Panc1 (cell line): ENCODE results near the gene SLC35F1. TPM values are rescaled to one million over a fixed set of nuclear protein-coding genes. Genes with fewer than 3 reads are reported as not detected.

Experiments used
- ATAC-seq: fragments of 200-7000 bp; cut with Tn5 transposase; 2 replicates; pipeline ENCODE4 v1.9.1; 2020; ENCODE audit warnings: mild to moderate bottlenecking, moderate library complexity
- BruUV-seq: library from RNA; stranded (reverse); fragments of 400-500 nt; replicated peaks from 2 replicates; lab custom pipeline; 2021; lab: Mats Ljungman, UMichigan
- CTCF ChIA-PET: fragments of 300-600 bp; sonication (Branson Sonifier 250); formaldehyde crosslinking; loops from one replicate; lab custom pipeline; 2022; ENCODE audit warnings: antibody characterized with exemption; lab: Charles Lee
- POLR2A ChIA-PET: fragments of 300-600 bp; sonication (Branson Sonifier 250); formaldehyde crosslinking; loops from one replicate; lab custom pipeline; 2022; ENCODE audit warnings: antibody characterized with exemption; lab: Charles Lee
- DNase-seq: peaks from one replicate; pipeline ENCODE4 v3.0.0-alpha.2; 2010; ENCODE audit warnings: low read depth, low spot score
- H3K27ac ChIP-seq: 2 replicates; pipeline ENCODE4 v1.5.1; 2011; ENCODE audit warnings: mild to moderate bottlenecking, low read length, inconsistent platforms
- H3K27me3 ChIP-seq: fragments of 200-500 bp; sonication (Bioruptor generic); 2 replicates; pipeline ENCODE4 v1.6.0; 2014; ENCODE audit warnings: low read length, inconsistent platforms; ENCODE audit not compliant: control insufficient read depth, insufficient read depth
- H3K36me3 ChIP-seq: fragments of 200-500 bp; sonication (Bioruptor generic); 2 replicates; pipeline ENCODE4 v1.5.1; 2014; ENCODE audit warnings: inconsistent platforms, mild to moderate bottlenecking, low read length, moderate library complexity; ENCODE audit not compliant: control insufficient read depth, insufficient read depth
- H3K4me1 ChIP-seq: 2 replicates; pipeline ENCODE4 v1.5.1; 2011; ENCODE audit warnings: inconsistent platforms, mild to moderate bottlenecking, low read length, moderate library complexity; ENCODE audit not compliant: control insufficient read depth, insufficient read depth
- H3K4me3 ChIP-seq, 2 experiments: 2 replicates each; pipeline ENCODE4 v1.5.1; 2011 to 2012; ENCODE audit warnings: low read depth in 2 of 2, low read length in 2 of 2, mild to moderate bottlenecking in 2 of 2, inconsistent platforms in 1 of 2, moderate library complexity in 1 of 2
- H3K9me3 ChIP-seq: fragments of 200-500 bp; sonication (Bioruptor generic); 2 replicates; pipeline ENCODE4 v1.5.1; 2014; ENCODE audit warnings: low read depth, mild to moderate bottlenecking, inconsistent platforms, low read length, moderate library complexity; ENCODE audit not compliant: control insufficient read depth, insufficient read depth
- CTCF ChIP-seq: fragments of 450-650 bp; IDR thresholded peaks from 2 replicates; pipeline ENCODE4 v1.5.1; 2017; ENCODE audit warnings: mild to moderate bottlenecking
- POLR2AphosphoS5 ChIP-seq: IDR thresholded peaks from 2 replicates; pipeline ENCODE4 v1.6.1; 2012; ENCODE audit warnings: mild to moderate bottlenecking, low read depth, low read length, moderate library complexity
- REST ChIP-seq, 2 experiments: IDR thresholded peaks; 2 replicates each; pipeline ENCODE4 v1.6.1; 2011 to 2012; ENCODE audit warnings: low read depth in 2 of 2, control low read depth in 1 of 2, low read length in 1 of 2, mild to moderate bottlenecking in 1 of 2, moderate library complexity in 1 of 2; ENCODE audit not compliant: insufficient read depth in 1 of 2
- SIN3A ChIP-seq: IDR thresholded peaks from 2 replicates; pipeline ENCODE4 v1.6.1; 2012; ENCODE audit warnings: low read depth, mild to moderate bottlenecking, low read length, moderate library complexity, borderline replicate concordance; ENCODE audit not compliant: insufficient read depth
- TCF7L2 ChIP-seq: IDR thresholded peaks from 2 replicates; pipeline ENCODE4 v1.6.1; 2011; ENCODE audit warnings: mild to moderate bottlenecking, low read depth, low read length, inconsistent platforms
- in situ Hi-C: cut with HindIII; loops from 2 replicates; pipeline ENCODE4 v1.10.0; 2016; ENCODE audit warnings: low sequenced_read_pairs, low pct_unique_long_range_greater_than_20kb
- intact Hi-C: fragments of 100-400 bp; cut with micrococcal nuclease; formaldehyde crosslinking; loops from one replicate; pipeline ENCODE4 v1.10.0; 2022; ENCODE audit not compliant: unreplicated experiment
- total RNA-seq: library from RNA; stranded (reverse); gene quantifications from one replicate; pipeline ENCODE4 v1.2.1, GENCODE V29; 2021; ENCODE audit not compliant: unreplicated experiment

SLC35F1 gene
- total RNA-seq, 1 experiment from 2014 or later = not detected

GRCh38 chr6:118146584-118146983, 239.5 kb downstream of the SLC35F1 start:
- Histone ChIP-seq H3K4me3 (no peak overlapping the region), H3K9me3 (no peaks in the 10 kb centered on the region), H3K4me1 (no peaks in the 10 kb centered on the region), H3K36me3 (no peaks in the 10 kb centered on the region), H3K27me3 (no peaks in the 10 kb centered on the region), H3K27ac (no peak overlapping the region)
- TF ChIP-seq SIN3A (no peak), TCF7L2 (no peak), POLR2AphosphoS5 (no peak), CTCF (no peak), REST (IDR thresholded peaks at IDR 0.05; ENCODE audit: insufficient read depth in 1 of 2, low read depth in 2 of 2, low read length in 1 of 2) (no peak)
- intact Hi-C loops (no loop called here), in situ Hi-C loops (no loop called here)
- BruUV-seq = no TSS peak
- ATAC-seq (no peak), DNase-seq (no peak)
- ChIA-PET CTCF (no interaction called here), POLR2A (no interaction called here)

- Histone ChIP-seq H3K4me3 (no peak overlapping the region), H3K27ac (no peak overlapping the region), H3K36me3 (no peaks in the 10 kb centered on the region), H3K9me3 (no peaks in the 10 kb centered on the region), H3K27me3 (no peaks in the 10 kb centered on the region), H3K4me1 (no peaks in the 10 kb centered on the region)
- BruUV-seq = no TSS peak
- ChIA-PET CTCF (no interaction called here), POLR2A (no interaction called here)
- in situ Hi-C loops = no loop called here
- no peak for ATAC-seq
- DNase-seq = no peak
- TF ChIP-seq REST (IDR thresholded peaks at IDR 0.05; ENCODE audit: insufficient read depth in 1 of 2, low read depth in 2 of 2, low read length in 1 of 2) = no peak
- TF ChIP-seq TCF7L2 = no peak
- no peak for TF ChIP-seq POLR2AphosphoS5
- TF ChIP-seq CTCF = no peak
- no peak for TF ChIP-seq SIN3A
- intact Hi-C loops = no loop called here
Observed at GRCh38 chr6:118147511-118147910, 240.4 kb downstream of the SLC35F1 start.
